Stimulated activated memory B cell treated with anti-CD40 and anti-IgM and Interleukin-4, amounts not matched to agents 10 μg/mL and 1 μg/mL and 100 μg/mL, for 72 hours (primary cell): ENCODE measurements around the gene ATN1.
A peak's percentile ranks its signal among the peaks of the same experiment; 100 is the strongest.

ENCODE experiments used
- ATAC-seq: fragments of 150-1000 bp; cut with Tn5 transposase; 2 replicates; pipeline ENCODE4 v1.10.0; 2021
- H3K27ac Mint-ChIP-seq: one replicate; pipeline ENCODE4 v1.8.0; 2022; ENCODE audit warnings: mild to moderate bottlenecking, mixed read lengths
- H3K27me3 Mint-ChIP-seq: one replicate; pipeline ENCODE4 v1.8.0; 2022; ENCODE audit warnings: mixed read lengths
- H3K36me3 Mint-ChIP-seq: one replicate; pipeline ENCODE4 v1.8.0; 2022; ENCODE audit warnings: mixed read lengths
- H3K4me1 Mint-ChIP-seq: one replicate; pipeline ENCODE4 v1.8.0; 2022; ENCODE audit warnings: mixed read lengths
- H3K4me3 Mint-ChIP-seq: one replicate; pipeline ENCODE4 v1.8.0; 2022; ENCODE audit warnings: mild to moderate bottlenecking, moderate library complexity, mixed read lengths
- H3K9me3 Mint-ChIP-seq: one replicate; pipeline ENCODE4 v1.8.0; 2022; ENCODE audit warnings: mixed read lengths

Gene ATN1

DNA sequence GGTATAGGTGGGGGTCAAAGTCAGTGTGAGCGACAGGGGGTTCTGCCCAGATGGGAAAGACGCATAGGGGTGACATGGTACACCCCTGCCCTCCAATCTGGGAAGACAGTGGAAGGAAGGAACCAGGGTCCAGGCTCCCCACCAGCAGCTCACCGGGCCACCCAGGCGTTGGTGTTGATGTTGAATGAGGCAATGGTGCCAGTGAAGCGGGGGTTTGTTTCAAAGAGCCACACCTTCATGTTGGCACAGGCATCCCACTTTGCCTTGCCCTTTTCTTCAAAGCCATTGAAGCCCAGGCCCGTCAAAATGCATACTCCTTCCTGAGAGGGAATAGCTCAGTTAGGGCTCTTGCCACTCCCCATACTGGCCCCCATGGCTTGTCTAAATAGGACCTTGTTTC, 50.4 kb downstream of the ATN1 start:
- Mint-ChIP-seq H3K4me3 (no peak overlapping the region), H3K27ac (peak overlapping the region; percentile 68), H3K36me3 (peaks cover 62% of the 10 kb centered on the region), H3K27me3 (no peaks in the 10 kb centered on the region), H3K4me1 (peaks cover 14% of the 10 kb centered on the region), H3K9me3 (no peaks in the 10 kb centered on the region)
- no peak for ATAC-seq

DNA sequence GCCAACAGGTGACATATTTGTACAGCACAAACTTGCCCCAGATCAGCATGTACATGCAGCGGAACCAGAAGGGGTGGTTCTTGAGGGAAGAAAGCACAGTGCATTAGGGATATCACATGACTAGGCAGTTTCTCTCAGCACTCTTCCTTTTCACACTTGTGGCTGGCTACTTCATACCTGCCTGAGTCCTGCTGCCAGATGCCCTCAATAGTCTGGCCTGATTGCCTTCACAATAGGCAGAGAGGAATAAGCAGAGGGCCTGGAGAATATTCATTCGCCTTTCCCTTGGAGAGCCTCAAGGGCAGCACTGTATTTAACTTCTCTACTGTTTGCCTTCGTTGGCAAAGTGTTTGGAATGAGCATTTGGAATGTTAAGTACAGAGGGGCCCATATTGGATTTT, 50.9 kb downstream of the ATN1 start:
- Mint-ChIP-seq H3K4me3 (no peak overlapping the region), H3K27ac (peak overlapping the region; percentile 68), H3K27me3 (no peaks in the 10 kb centered on the region), H3K36me3 (peaks cover 66% of the 10 kb centered on the region), H3K9me3 (no peaks in the 10 kb centered on the region), H3K4me1 (peaks cover 10% of the 10 kb centered on the region)
- no peak for ATAC-seq

DNA sequence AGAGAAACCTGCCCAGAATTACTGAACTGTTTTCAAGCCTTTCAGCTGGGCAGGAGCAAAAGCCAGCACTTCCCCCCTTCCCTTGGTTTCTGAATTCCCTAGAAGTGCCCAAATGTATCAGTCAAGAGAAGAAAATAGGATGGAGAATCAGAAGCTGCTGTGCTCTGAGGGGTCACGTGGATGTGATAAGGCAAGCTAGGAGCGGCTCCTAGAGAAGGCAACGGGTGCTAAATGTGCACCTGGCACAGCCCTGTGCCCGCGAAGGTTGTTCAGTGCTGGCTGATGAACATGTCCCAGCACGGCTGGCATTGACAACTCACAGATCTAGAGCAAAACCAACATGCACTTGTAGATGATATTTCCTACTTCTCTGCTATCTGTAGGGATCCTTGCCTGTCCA, 51.3 kb downstream of the ATN1 start:
- Mint-ChIP-seq H3K9me3 (no peaks in the 10 kb centered on the region), H3K4me3 (no peak overlapping the region), H3K4me1 (peaks cover 6% of the 10 kb centered on the region), H3K27ac (peak overlapping the region; percentile 68), H3K27me3 (no peaks in the 10 kb centered on the region), H3K36me3 (peaks cover 67% of the 10 kb centered on the region)
- no peak for ATAC-seq

DNA sequence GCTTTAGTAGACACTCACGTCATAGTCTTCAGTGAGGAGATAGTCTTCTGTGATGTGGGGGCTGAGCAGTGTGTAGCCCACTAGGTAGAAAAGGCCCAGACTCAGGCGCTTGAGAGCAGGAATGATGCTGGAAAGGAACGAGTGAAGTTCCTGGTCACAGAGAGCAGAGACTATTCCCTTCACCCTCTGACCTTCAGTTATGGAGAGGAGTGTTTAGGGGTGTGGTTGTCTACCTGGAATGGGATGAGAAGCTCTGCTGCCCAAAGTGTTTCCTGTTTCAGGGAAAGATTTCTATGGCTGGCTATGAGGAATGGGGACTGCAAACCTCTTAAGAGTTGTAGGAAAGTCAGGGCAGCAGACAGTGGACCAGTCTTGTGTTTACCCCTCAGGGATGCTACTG, 51.7 kb downstream of the ATN1 start:
- Mint-ChIP-seq H3K27me3 (no peaks in the 10 kb centered on the region), H3K9me3 (no peaks in the 10 kb centered on the region), H3K36me3 (peaks cover 65% of the 10 kb centered on the region), H3K27ac (peak overlapping the region; percentile 68), H3K4me1 (peaks cover 5% of the 10 kb centered on the region), H3K4me3 (no peak overlapping the region)
- no peak for ATAC-seq

DNA sequence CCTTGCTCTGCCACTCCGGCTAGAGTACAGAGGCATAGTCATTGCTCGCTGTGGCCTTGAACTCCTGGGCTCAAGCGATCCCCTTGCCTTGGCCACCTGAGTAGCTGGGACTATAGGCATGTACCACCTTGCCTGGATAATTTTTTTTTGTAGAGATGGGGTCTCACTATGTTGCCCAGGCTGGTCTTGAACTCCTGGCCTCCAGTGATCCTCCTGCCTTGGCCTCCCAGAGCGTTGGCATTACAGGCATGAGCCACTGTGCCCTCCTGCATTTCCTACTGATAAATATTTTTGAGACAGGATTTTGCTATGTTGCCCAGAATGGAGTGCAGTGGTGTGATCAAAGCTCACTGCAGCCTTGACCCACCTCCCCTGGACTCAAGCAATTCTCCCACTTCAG, 52.3 kb downstream of the ATN1 start:
- Mint-ChIP-seq H3K4me3 (no peak overlapping the region), H3K27me3 (no peaks in the 10 kb centered on the region), H3K9me3 (no peaks in the 10 kb centered on the region), H3K36me3 (peaks cover 61% of the 10 kb centered on the region), H3K4me1 (peaks cover 5% of the 10 kb centered on the region), H3K27ac (no peak overlapping the region)
- no peak for ATAC-seq

DNA sequence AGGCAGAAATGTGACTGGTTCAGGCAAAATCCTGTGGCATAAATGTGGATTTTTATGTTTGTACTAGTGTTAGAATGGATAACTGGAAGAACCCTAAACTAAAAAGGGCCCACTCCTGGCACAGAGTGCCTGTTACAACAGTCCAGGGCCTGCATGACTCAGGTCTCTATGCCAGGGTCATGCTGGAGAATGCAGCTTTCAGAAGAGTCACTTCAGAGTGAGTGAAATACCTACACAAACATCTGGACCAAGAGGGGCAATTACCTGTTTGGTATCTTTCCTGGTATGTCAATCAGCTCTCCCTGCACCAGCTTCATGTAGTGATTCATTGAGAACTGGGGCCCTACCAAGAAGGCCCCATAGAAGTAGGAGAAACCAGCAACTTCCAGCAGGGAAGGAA, 53.0 kb downstream of the ATN1 start:
- peaks cover 60% of the 10 kb centered on the region for H3K36me3 Mint-ChIP-seq
- no peak overlapping the region for H3K27ac Mint-ChIP-seq
- H3K4me1 Mint-ChIP-seq = peaks cover 4% of the 10 kb centered on the region
- H3K9me3 Mint-ChIP-seq = no peaks in the 10 kb centered on the region
- H3K27me3 Mint-ChIP-seq = no peaks in the 10 kb centered on the region
- ATAC-seq = no peak
- no peak overlapping the region for H3K4me3 Mint-ChIP-seq

DNA sequence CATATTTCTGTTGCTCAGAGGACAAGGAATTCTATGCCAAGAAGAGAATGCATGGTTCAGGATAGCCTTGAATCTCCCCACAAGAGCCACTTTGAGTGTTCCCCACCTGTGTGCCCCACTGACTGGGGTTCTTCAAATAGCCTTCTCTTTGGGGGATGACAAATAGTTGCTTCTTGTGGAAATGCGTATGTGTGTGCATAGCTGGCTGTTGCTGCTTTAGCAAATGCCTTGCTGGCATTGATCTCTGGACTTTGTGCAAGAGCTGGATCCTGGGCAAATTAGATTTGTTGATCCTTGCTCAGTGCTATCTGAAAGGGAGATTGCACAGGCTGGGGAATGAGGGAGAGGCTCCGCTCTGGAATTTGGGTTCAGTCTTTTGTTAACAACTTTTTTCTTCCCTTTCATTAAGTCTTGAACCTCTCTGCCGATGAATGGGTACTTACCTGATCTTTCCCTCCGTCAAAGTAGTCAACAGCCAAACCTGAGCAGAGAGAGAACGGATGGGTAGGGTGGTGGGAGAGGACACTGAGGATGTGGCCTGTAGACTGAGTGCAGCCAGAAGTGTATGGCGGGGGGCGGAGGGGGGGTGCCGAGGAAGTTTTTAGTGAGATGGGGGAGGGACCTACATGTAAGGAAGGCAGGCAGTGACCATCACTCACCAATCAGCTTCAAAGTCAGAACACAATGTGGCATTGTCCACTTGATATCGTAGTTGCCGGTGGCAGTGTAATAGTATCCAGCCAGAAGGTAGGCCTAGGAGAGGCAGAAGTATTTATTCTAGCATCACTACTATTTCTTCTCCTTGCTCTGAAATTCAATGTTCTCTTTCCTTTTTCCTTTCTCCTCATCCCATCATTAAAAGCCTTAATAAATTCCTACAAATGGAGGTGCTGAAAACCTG, 53.6 kb downstream of the ATN1 start:
- H3K4me1 Mint-ChIP-seq = no peaks in the 10 kb centered on the region
- no peaks in the 10 kb centered on the region for H3K27me3 Mint-ChIP-seq
- H3K9me3 Mint-ChIP-seq = no peaks in the 10 kb centered on the region
- H3K27ac Mint-ChIP-seq = no peak overlapping the region
- H3K4me3 Mint-ChIP-seq = no peak overlapping the region
- H3K36me3 Mint-ChIP-seq = peaks cover 55% of the 10 kb centered on the region
- no peak for ATAC-seq

DNA sequence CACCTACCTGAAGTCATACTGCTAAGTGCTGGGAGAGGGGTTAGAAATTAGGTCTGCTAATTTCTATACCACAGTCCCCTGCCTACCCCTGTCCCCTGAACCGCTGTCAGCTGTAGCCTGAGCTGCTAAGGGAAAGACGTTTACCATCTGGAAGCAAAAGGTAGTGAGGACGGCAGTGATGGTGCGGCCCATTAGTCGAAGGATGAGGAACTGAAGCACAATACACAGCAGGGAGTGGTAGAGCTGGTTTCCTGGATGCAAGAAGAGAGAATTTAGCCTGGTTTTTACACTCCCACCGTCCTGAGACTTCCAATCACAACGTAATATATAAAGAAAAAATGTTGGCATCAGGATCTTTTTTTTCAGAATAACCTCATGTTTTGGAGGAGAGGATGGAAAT, 54.8 kb downstream of the ATN1 start:
- H3K4me1 Mint-ChIP-seq = no peaks in the 10 kb centered on the region
- no peak for ATAC-seq
- no peak overlapping the region for H3K27ac Mint-ChIP-seq
- H3K9me3 Mint-ChIP-seq = no peaks in the 10 kb centered on the region
- no peaks in the 10 kb centered on the region for H3K27me3 Mint-ChIP-seq
- H3K4me3 Mint-ChIP-seq = no peak overlapping the region
- peaks cover 52% of the 10 kb centered on the region for H3K36me3 Mint-ChIP-seq

DNA sequence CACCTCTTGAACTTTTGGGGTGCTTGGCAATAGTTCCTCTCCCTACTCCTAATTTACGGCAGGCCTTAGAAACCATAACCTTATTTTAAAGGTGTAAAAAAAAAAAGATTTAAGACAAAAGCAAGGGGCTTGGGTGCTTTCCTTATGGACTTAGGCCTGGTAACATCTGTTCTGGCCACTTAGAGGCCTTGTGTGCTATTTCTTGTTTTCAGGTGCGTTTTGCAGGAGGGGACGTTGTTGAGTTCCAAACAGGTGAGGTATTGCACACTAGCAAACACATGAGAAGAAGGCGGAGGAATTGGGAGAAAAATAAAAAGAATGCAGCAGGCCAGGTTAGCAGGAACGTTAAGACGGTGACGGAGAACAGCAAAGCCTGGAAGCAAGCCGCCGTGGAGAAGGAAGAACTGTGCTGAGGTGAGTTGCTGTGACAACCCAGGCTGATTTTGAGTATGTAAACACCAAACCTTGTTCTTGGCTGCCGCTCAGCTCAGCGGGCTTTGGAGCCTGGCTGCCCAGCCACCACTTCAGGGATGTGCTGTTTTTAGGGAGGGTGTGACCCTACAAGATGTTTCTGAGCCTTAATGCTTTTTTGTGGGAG, 60.3 kb downstream of the ATN1 start:
- Mint-ChIP-seq H3K9me3 (no peaks in the 10 kb centered on the region), H3K27me3 (no peaks in the 10 kb centered on the region), H3K27ac (no peak overlapping the region), H3K36me3 (peaks cover 27% of the 10 kb centered on the region), H3K4me1 (no peaks in the 10 kb centered on the region), H3K4me3 (no peak overlapping the region)
- ATAC-seq = no peak
